HepG2 (cell line): ENCODE data around the gene BYSL. TPM values are rescaled to one million over a fixed set of nuclear protein-coding genes. Genes with fewer than 3 reads are reported as not detected.
A peak's percentile ranks its signal among the peaks of the same experiment; 100 is the strongest.

Experiments used
- ATAD3A ChIP-seq: sonication (generic); formaldehyde crosslinking; IDR thresholded peaks from 2 replicates; pipeline ENCODE4 v1.4.0; 2020; ENCODE audit warnings: missing genetic modification reagents
- GATA4 ChIP-seq: sonication (generic); IDR thresholded peaks from 2 replicates; pipeline ENCODE4 v1.6.1; 2016; ENCODE audit warnings: antibody characterized with exemption, low read depth, borderline replicate concordance
- GATAD1 ChIP-seq: IDR thresholded peaks from 2 replicates; pipeline ENCODE4 v1.6.1; 2016; ENCODE audit warnings: missing genetic modification reagents, missing compliant biosample characterization
- HHEX ChIP-seq: IDR thresholded peaks from 2 replicates; pipeline ENCODE4 v1.6.1; 2016; ENCODE audit warnings: control low read depth
- PHF20 ChIP-seq: sonication (generic); formaldehyde crosslinking; IDR thresholded peaks from 2 replicates; pipeline ENCODE4 v1.5.0; 2020; ENCODE audit warnings: mild to moderate bottlenecking, missing genetic modification reagents
- SMARCE1 ChIP-seq: fragments of 450-650 bp; IDR thresholded peaks from 2 replicates; pipeline ENCODE4 v1.6.1; 2017; ENCODE audit warnings: borderline replicate concordance
- ZBTB7B ChIP-seq: sonication (generic); formaldehyde crosslinking; IDR thresholded peaks from 2 replicates; pipeline ENCODE4 v1.4.0; 2020; ENCODE audit warnings: missing genetic modification reagents
- ZNF230 ChIP-seq: sonication (generic); formaldehyde crosslinking; IDR thresholded peaks from 2 replicates; pipeline ENCODE4 v1.4.0; 2020; ENCODE audit warnings: mild to moderate bottlenecking, missing genetic modification reagents
- ZNF253 ChIP-seq: sonication (generic); formaldehyde crosslinking; IDR thresholded peaks from 2 replicates; pipeline ENCODE4 v1.8.0; 2022; ENCODE audit warnings: mild to moderate bottlenecking, missing genetic modification reagents, borderline replicate concordance
- ZNF335 ChIP-seq: sonication (generic); formaldehyde crosslinking; IDR thresholded peaks from 2 replicates; pipeline ENCODE4 v1.4.0; 2020; ENCODE audit warnings: missing genetic modification reagents
- ZNF557 ChIP-seq: sonication (generic); formaldehyde crosslinking; IDR thresholded peaks from 2 replicates; pipeline ENCODE4 v1.4.0; 2020; ENCODE audit warnings: missing genetic modification reagents
- ZNF644 ChIP-seq: IDR thresholded peaks from 2 replicates; pipeline ENCODE4 v1.6.1; 2016; ENCODE audit warnings: low read depth
- ZNF652 ChIP-seq: IDR thresholded peaks from 2 replicates; pipeline ENCODE4 v1.6.1; 2016; ENCODE audit warnings: low read depth, borderline replicate concordance
- ZNF75D ChIP-seq: sonication (generic); formaldehyde crosslinking; IDR thresholded peaks from 2 replicates; pipeline ENCODE4 v1.8.1; 2023; ENCODE audit warnings: missing genetic modification reagents, mild to moderate bottlenecking, borderline replicate concordance
- ZNF891 ChIP-seq: sonication (generic); formaldehyde crosslinking; IDR thresholded peaks from 2 replicates; pipeline ENCODE4 v1.5.0; 2020; ENCODE audit warnings: mild to moderate bottlenecking, missing genetic modification reagents
- ZSCAN30 ChIP-seq: sonication (generic); formaldehyde crosslinking; IDR thresholded peaks from 2 replicates; pipeline ENCODE4 v1.5.0; 2020; ENCODE audit warnings: mild to moderate bottlenecking, missing genetic modification reagents
- polyA plus RNA-seq, 8 experiments: library from polyadenylated mRNA; depleted of rRNA in 3 of 8; stranded (reverse) in 7 of 8; unstranded in 1 of 8; fragments of >200 nt; fragmentation: Illumina TruSeq in 4 of 8; extraction: Trizol in 4 of 8; gene quantifications; 2 replicates each; pipeline versions ENCODE4 v1.2.1 to v1.2.3, GENCODE V29; 2011 to 2016; ENCODE audit warnings: low read depth in 4 of 8, missing spikeins in 1 of 8, mixed read lengths in 1 of 8; ENCODE audit not compliant: insufficient read depth in 1 of 8
- total RNA-seq, 5 experiments: library from RNA; depleted of rRNA; stranded (reverse); fragments of >200 nt; fragmentation: Illumina TruSeq; extraction: Trizol; gene quantifications; 2 replicates each; pipeline ENCODE4 v1.2.3, GENCODE V29; 2016; ENCODE audit warnings: low read depth in 1 of 5
- TF ChIP-seq, protein P1 (sequence below): IDR thresholded peaks from 2 replicates; pipeline ENCODE4 v1.6.1; 2016; ENCODE audit warnings: low read depth, control low read depth
- TF ChIP-seq, protein P2 (sequence below): IDR thresholded peaks from 2 replicates; pipeline ENCODE4 v1.6.1; 2016; ENCODE audit warnings: mild to moderate bottlenecking
- TF ChIP-seq, protein P3 (sequence below): sonication (generic); formaldehyde crosslinking; IDR thresholded peaks from 2 replicates; pipeline ENCODE4 v1.5.0; 2020; ENCODE audit warnings: mild to moderate bottlenecking, missing genetic modification reagents
- TF ChIP-seq, protein P4 (sequence below): sonication (generic); formaldehyde crosslinking; IDR thresholded peaks from 2 replicates; pipeline ENCODE4 v1.4.0; 2020; ENCODE audit warnings: missing genetic modification reagents, low read depth, mild to moderate bottlenecking, borderline replicate concordance
- TF ChIP-seq, protein P5 (sequence below): sonication (generic); formaldehyde crosslinking; IDR thresholded peaks from 2 replicates; pipeline ENCODE4 v1.5.1; 2020; ENCODE audit warnings: mild to moderate bottlenecking, missing genetic modification reagents, moderate library complexity
- TF ChIP-seq, protein P6 (sequence below): sonication (generic); formaldehyde crosslinking; IDR thresholded peaks from 2 replicates; pipeline ENCODE4 v1.4.0; 2020; ENCODE audit warnings: mild to moderate bottlenecking, low read depth, missing genetic modification reagents

The BYSL gene
- total and polyA plus RNA-seq, 2 of the 13 experiments (the other 11 are each of a cell fraction or from before 2014, with no cell fraction given): 27.9 to 28.6 TPM

DNA sequence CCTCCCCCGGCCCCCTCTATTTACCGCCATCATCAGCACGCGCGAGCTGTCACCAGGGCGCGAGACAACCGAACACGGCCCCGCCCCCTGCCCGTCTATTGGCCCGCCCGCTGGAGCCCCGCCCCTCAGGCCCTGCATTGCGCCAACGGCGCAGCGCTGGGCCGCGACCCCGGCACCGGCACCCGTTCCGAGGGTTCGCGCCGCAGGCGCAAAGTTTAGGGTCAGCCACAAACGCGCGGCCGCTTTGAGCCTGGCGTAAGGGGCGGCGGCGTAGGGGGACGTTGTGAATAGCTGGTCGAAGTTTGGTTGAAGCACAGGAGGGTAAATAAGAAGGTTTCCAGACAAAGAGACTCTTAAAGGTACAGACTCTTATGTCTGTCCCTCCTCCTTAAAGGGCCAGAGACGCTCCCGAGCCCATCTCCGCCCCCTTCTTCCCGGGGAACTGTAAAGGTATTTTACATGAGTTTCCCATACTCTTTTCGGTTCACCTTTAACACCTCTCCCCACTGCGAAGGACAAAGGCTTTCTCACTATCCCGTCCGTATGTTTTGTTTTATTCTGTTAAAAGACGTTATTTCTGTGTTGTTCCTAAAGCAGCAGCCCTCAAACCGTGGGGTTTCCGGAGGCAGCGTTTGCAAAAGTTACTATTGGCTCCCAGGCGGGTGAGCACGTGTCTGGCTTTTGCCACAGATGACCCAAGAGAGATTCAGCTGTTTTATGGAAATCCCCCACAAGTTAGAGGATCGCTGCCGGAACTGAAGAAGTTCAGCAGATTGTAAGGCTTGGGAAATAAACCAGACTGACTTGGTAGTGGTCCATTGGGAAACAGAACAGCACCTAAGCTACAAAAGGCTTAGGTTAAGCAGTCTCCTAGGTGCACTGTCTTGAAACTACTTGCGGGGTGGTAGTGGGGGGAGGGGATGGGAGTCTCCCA lies 25.7 kb upstream of the BYSL start, which contains the start of gene USP49 (continued):
- TF ChIP-seq ZNF75D (CRISPR knock-in tag): no peak
- TF ChIP-seq, protein P1, sequence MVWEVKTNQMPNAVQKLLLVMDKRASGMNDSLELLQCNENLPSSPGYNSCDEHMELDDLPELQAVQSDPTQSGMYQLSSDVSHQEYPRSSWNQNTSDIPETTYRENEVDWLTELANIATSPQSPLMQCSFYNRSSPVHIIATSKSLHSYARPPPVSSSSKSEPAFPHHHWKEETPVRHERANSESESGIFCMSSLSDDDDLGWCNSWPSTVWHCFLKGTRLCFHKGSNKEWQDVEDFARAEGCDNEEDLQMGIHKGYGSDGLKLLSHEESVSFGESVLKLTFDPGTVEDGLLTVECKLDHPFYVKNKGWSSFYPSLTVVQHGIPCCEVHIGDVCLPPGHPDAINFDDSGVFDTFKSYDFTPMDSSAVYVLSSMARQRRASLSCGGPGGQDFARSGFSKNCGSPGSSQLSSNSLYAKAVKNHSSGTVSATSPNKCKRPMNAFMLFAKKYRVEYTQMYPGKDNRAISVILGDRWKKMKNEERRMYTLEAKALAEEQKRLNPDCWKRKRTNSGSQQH: no peak
- no peak for TF ChIP-seq ZSCAN30 (CRISPR knock-in tag)
- TF ChIP-seq, protein P2, sequence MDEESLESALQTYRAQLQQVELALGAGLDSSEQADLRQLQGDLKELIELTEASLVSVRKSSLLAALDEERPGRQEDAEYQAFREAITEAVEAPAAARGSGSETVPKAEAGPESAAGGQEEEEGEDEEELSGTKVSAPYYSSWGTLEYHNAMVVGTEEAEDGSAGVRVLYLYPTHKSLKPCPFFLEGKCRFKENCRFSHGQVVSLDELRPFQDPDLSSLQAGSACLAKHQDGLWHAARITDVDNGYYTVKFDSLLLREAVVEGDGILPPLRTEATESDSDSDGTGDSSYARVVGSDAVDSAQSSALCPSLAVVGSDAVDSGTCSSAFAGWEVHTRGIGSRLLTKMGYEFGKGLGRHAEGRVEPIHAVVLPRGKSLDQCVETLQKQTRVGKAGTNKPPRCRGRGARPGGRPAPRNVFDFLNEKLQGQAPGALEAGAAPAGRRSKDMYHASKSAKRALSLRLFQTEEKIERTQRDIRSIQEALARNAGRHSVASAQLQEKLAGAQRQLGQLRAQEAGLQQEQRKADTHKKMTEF: 0 out of 2 replicates have a peak, but pooled peaks have one; percentile 13
- TF ChIP-seq ATAD3A (CRISPR knock-in tag): no peak
- no peak for TF ChIP-seq ZNF891 (CRISPR knock-in tag)
- TF ChIP-seq GATA4: no peak
- TF ChIP-seq, protein P3, sequence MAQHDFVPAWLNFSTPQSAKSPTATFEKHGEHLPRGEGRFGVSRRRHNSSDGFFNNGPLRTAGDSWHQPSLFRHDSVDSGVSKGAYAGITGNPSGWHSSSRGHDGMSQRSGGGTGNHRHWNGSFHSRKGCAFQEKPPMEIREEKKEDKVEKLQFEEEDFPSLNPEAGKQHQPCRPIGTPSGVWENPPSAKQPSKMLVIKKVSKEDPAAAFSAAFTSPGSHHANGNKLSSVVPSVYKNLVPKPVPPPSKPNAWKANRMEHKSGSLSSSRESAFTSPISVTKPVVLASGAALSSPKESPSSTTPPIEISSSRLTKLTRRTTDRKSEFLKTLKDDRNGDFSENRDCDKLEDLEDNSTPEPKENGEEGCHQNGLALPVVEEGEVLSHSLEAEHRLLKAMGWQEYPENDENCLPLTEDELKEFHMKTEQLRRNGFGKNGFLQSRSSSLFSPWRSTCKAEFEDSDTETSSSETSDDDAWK: no peak
- TF ChIP-seq, protein P4, sequence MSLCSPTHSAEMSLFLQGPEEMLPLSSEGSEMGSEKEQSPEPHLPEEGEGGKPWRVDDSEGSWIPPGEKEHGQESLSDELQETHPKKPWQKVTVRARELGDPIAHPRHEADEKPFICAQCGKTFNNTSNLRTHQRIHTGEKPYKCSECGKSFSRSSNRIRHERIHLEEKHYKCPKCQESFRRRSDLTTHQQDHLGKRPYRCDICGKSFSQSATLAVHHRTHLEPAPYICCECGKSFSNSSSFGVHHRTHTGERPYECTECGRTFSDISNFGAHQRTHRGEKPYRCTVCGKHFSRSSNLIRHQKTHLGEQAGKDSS (CRISPR knock-in tag): no peak
- peak; percentile 78; the same call in 1 of the 2 replicates for TF ChIP-seq ZNF230 (CRISPR knock-in tag)
- TF ChIP-seq PHF20 (CRISPR knock-in tag): peak; percentile 16; the same call in 1 of the 2 replicates
- TF ChIP-seq GATAD1: peak; percentile 44; the same call in 1 of the 2 replicates
- TF ChIP-seq ZNF335 (CRISPR knock-in tag): no peak
- no peak for TF ChIP-seq SMARCE1
- TF ChIP-seq HHEX (CRISPR knock-in tag): no peak
- 0 out of 2 replicates have a peak, but pooled peaks have one; percentile 35 for TF ChIP-seq ZNF253 (CRISPR knock-in tag)
- TF ChIP-seq ZNF652 (CRISPR knock-in tag): no peak
- TF ChIP-seq, protein P5, sequence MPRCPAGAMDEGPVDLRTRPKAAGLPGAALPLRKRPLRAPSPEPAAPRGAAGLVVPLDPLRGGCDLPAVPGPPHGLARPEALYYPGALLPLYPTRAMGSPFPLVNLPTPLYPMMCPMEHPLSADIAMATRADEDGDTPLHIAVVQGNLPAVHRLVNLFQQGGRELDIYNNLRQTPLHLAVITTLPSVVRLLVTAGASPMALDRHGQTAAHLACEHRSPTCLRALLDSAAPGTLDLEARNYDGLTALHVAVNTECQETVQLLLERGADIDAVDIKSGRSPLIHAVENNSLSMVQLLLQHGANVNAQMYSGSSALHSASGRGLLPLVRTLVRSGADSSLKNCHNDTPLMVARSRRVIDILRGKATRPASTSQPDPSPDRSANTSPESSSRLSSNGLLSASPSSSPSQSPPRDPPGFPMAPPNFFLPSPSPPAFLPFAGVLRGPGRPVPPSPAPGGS: peak; percentile 57; the same call in 1 of the 2 replicates
- no peak for TF ChIP-seq ZNF557 (CRISPR knock-in tag)
- TF ChIP-seq ZBTB7B: peak; percentile 48; the same call in 1 of the 2 replicates
- TF ChIP-seq, protein P6, sequence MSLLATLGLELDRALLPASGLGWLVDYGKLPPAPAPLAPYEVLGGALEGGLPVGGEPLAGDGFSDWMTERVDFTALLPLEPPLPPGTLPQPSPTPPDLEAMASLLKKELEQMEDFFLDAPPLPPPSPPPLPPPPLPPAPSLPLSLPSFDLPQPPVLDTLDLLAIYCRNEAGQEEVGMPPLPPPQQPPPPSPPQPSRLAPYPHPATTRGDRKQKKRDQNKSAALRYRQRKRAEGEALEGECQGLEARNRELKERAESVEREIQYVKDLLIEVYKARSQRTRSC (CRISPR knock-in tag): 0 out of 2 replicates have a peak, but pooled peaks have one; percentile 59
- TF ChIP-seq ZNF644 (CRISPR knock-in tag): no peak
